KMS-11 (cell line): ENCODE results near the gene ITGAL.

Experiments
- H2AFZ ChIP-seq: fragments of 200-600 bp; sonication (generic); 2 replicates; pipeline ENCODE4 v1.6.1; 2016; ENCODE audit warnings: antibody characterized with exemption, mixed run types, low read depth
- H3K27ac ChIP-seq: fragments of 200-600 bp; sonication (generic); 2 replicates; pipeline ENCODE4 v1.6.1; 2016; ENCODE audit warnings: mild to moderate bottlenecking, mixed run types
- H3K27me3 ChIP-seq: fragments of 200-600 bp; sonication (generic); 2 replicates; pipeline ENCODE4 v1.6.1; 2017; ENCODE audit warnings: mild to moderate bottlenecking, low read depth, mixed run types, moderate library complexity; ENCODE audit not compliant: insufficient read depth
- H3K36me3 ChIP-seq: fragments of 200-600 bp; sonication (generic); 2 replicates; pipeline ENCODE4 v1.6.1; 2017; ENCODE audit warnings: mild to moderate bottlenecking, mixed run types; ENCODE audit not compliant: insufficient read depth
- H3K4me1 ChIP-seq: fragments of 200-600 bp; sonication (generic); 2 replicates; pipeline ENCODE4 v1.6.1; 2016; ENCODE audit warnings: mild to moderate bottlenecking, low read depth, mixed run types; ENCODE audit not compliant: poor library complexity, severe bottlenecking
- H3K4me2 ChIP-seq: fragments of 200-600 bp; sonication (generic); 2 replicates; pipeline ENCODE4 v1.7.0; 2016; ENCODE audit warnings: mild to moderate bottlenecking, mixed run types
- H3K4me3 ChIP-seq: fragments of 200-600 bp; sonication (generic); IDR thresholded peaks from 2 replicates; pipeline ENCODE4 v1.6.1; 2017; ENCODE audit warnings: low read depth, low read length, mixed read lengths; ENCODE audit not compliant: insufficient read depth
- H3K79me2 ChIP-seq: fragments of 200-600 bp; sonication (generic); 2 replicates; pipeline ENCODE4 v1.6.1; 2016; ENCODE audit warnings: low read depth, mixed run types; ENCODE audit not compliant: insufficient read depth
- H3K9ac ChIP-seq: fragments of 200-600 bp; sonication (generic); 2 replicates; pipeline ENCODE4 v1.6.1; 2016; ENCODE audit warnings: mild to moderate bottlenecking, mixed run types
- H4K20me1 ChIP-seq: fragments of 200-600 bp; sonication (generic); 2 replicates; pipeline ENCODE4 v1.6.1; 2016; ENCODE audit warnings: mild to moderate bottlenecking, mixed run types; ENCODE audit not compliant: insufficient read depth
- CTCF ChIP-seq: fragments of 200-600 bp; sonication (generic); conservative IDR thresholded peaks from 2 replicates; pipeline ENCODE4 v1.6.1; 2017; ENCODE audit warnings: low read depth, mild to moderate bottlenecking, antibody characterized with exemption, low read length, moderate library complexity, mixed read lengths

The ITGAL gene

GRCh38 chr16:30456302-30456701 is 16.2 kb upstream of the ITGAL start:
- peak overlapping the region; percentile 27; the same call in 1 of the 2 replicates for H3K4me2 ChIP-seq
- no peak overlapping the region for H3K4me3 ChIP-seq
- H3K4me1 ChIP-seq = peaks cover 57% of the 10 kb centered on the region
- no peak overlapping the region for H3K9ac ChIP-seq
- no peaks in the 10 kb centered on the region for H4K20me1 ChIP-seq
- H3K79me2 ChIP-seq = no peaks in the 10 kb centered on the region
- H3K27ac ChIP-seq = 0 out of 2 replicates have a peak overlapping the region, but pooled peaks have one; percentile 3
- no peaks in the 10 kb centered on the region for H3K36me3 ChIP-seq
- no peak for TF ChIP-seq CTCF
- H3K27me3 ChIP-seq = no peaks in the 10 kb centered on the region
- peak overlapping the region; percentile 11; the same call in 1 of the 2 replicates for H2AFZ ChIP-seq

- peak overlapping the region; percentile 34; the same call in 1 of the 2 replicates for H3K4me2 ChIP-seq
- H3K27ac ChIP-seq = peak overlapping the region; percentile 91; the same call in 1 of the 2 replicates
- peaks cover 61% of the 10 kb centered on the region for H3K4me1 ChIP-seq
Observed at GRCh38 chr16:30457256-30457655, 15.3 kb upstream of the ITGAL start.

GRCh38 chr16:30457743-30458560 is 14.6 kb upstream of the ITGAL start:
- H3K9ac ChIP-seq = no peak overlapping the region
- peak overlapping the region; percentile 67; the same call in 1 of the 2 replicates for H3K4me2 ChIP-seq
- peak overlapping the region; percentile 27; the same call in 1 of the 2 replicates for H2AFZ ChIP-seq
- peak overlapping the region; percentile 91 for H3K27ac ChIP-seq
- H3K79me2 ChIP-seq = no peaks in the 10 kb centered on the region
- H3K4me3 ChIP-seq = no peak overlapping the region
- no peaks in the 10 kb centered on the region for H3K27me3 ChIP-seq
- TF ChIP-seq CTCF = no peak
- peaks cover 61% of the 10 kb centered on the region for H3K4me1 ChIP-seq
- no peaks in the 10 kb centered on the region for H3K36me3 ChIP-seq
- no peaks in the 10 kb centered on the region for H4K20me1 ChIP-seq

More at GRCh38 chr16:30457256-30457655, 15.3 kb upstream of the ITGAL start:
- no peak for TF ChIP-seq CTCF
- Histone ChIP-seq H4K20me1 (no peaks in the 10 kb centered on the region), H3K9ac (no peak overlapping the region), H3K4me3 (no peak overlapping the region), H3K79me2 (no peaks in the 10 kb centered on the region), H3K36me3 (no peaks in the 10 kb centered on the region), H3K27me3 (no peaks in the 10 kb centered on the region), H2AFZ (peak overlapping the region; percentile 28; the same call in 1 of the 2 replicates)

DNA sequence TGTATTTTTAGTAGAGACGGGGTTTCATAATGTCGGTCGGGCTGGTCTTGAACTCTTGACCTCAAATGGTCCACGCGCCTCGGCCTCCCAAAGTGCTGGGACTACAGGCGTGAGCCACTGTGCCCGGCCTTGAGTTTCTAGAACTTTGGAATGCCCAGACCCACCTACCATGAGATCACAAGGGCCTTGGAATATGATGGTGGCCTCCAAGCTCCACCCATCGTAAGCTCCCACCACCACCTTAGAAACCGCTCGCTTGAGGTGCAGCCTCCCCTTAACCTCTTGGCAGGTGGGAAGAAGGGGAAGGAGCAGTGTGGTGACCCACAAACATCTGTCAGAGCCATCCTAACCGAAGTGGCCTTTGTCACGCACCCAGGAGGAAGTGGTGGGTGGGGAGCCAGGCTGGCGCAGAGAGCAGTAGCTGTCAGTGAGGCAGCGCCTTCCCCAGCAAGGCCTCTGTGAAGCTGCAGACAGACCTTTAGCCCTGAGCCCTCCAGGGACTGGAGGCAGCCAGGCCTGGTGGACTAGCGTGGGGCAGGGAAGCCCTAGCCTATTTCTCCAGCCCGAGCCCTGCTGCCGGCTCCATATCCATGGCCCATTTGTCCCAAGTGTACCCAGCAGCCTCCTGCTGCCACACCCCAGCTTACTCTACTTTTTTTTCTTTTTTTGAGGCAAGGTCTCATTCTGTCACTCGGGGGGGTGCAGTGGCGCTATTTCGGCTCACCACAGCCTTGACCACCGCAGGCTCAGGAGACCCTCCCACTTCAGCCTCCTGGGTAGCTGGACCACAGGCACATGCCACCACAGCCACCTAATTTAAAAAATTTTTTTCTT is 13.8 kb upstream of the ITGAL start:
- Histone ChIP-seq H3K4me1 (peaks cover 61% of the 10 kb centered on the region), H3K79me2 (no peaks in the 10 kb centered on the region), H4K20me1 (no peaks in the 10 kb centered on the region), H3K4me2 (peak overlapping the region; percentile 67), H2AFZ (peak overlapping the region; percentile 27; the same call in 1 of the 2 replicates), H3K36me3 (no peaks in the 10 kb centered on the region), H3K27ac (peak overlapping the region; percentile 91), H3K4me3 (no peak overlapping the region), H3K9ac (peak overlapping the region; percentile 58), H3K27me3 (no peaks in the 10 kb centered on the region)
- no peak for TF ChIP-seq CTCF
